NCI-H510A treated with DMSO at 0.1 percent for 48 hours (cell line): ENCODE results near the gene TIGD2.

Source experiments
- DNase-seq: peaks from one replicate; lab custom pipeline; 2025; lab: John Stamatoyannopoulos, UW

The TIGD2 gene

DNA sequence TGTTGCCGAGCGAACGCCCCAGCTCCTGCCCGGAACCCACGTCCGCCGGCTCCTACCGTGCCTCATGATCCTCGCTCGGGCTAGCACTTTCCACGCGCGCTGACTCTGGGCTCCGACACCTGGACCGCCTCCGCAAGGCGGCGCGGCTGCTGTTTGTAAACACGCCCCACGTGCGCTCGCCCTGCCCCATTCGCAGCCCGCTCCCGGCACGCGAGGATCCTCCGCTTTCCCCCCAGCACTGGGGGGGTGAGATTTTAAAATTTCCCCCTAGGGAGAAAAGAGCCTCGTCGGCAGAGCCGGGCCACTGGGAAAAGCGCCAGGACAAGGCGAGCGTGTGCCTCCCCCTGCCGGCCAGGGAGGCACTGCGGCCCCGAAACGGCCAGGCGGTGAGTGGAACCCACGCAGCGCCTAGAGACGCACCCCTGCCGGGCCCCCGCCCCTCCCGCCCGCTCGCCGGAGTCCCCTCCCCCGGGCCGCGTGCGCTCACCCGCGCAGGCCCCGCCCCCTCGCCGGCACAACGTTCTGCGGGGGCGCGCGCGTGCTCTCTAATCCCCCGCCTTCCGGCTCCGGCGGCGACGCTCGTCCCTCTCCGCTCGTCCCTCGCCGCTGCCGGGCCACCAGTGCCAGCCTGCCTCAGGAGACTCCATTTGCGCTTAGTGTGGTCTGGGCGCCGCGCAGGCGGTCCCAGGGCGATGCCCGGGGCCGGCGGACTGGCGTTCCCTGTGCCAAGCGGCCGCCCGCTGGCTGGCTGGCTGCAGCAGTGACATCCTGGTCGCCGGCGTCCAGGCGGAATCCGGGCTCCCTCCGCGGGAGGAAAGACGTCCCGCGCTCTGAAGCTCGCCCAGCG, at the start of gene TIGD2:
Gene TIGD2, plus strand, starts transcription at position 548 of the 847 bp plus-strand sequence. CDS start 1,442 bp downstream, outside the sequence.
- DNase-seq = peak; percentile 80

GRCh38 chr4:89064848-89065247, 46.5 kb upstream of the TIGD2 start:
- DNase-seq = no peak

- no peak for DNase-seq
These were observed 43.9 kb upstream of the TIGD2 start for GRCh38 chr4:89067417-89067816.

- no peak for DNase-seq
These were observed 41.9 kb upstream of the TIGD2 start for GRCh38 chr4:89069481-89069880.

GRCh38 chr4:89070041-89070440, 41.3 kb upstream of the TIGD2 start:
- DNase-seq = no peak

DNA sequence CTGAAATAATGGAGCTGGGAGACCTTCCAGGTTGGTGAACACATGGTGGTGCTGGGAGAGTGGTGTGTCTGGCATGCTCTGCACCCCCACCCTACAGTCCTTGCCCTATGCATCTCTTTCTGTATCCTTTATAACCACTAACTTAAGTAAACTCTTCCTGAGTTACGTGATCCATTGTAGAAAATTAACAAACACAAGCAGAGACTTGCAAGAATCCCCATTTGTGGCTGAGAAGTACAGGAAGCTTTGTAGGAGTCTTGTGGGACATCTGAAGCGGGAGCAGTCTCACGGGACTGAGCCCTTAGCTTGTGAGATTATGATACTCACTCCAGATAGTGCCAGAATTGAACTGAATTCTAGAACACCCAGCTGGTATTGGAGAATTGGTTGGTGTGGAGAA, 40.0 kb upstream of the TIGD2 start:
- no peak for DNase-seq

DNA sequence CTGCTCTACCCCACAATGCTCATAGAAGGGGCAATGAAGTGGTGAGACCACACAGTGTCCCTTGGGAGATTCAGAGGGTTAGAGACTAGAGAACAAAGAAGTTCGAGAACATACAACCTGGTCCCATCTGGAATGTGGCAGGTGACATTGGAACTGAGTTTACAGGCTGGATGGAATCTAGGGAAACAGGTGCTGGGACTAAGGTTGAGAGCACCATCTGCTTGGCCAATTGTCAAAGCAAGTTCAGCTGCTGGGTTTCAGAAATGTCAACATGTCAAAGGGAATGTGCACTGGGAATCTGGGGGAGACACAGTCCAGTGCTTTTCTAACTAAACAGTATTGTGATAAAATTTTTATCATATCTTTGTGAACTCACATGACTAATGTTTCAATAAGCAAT, 38.4 kb upstream of the TIGD2 start:
- peak; percentile 36 for DNase-seq

GRCh38 chr4:89077761-89078160, 33.6 kb upstream of the TIGD2 start:
- DNase-seq = no peak

DNA sequence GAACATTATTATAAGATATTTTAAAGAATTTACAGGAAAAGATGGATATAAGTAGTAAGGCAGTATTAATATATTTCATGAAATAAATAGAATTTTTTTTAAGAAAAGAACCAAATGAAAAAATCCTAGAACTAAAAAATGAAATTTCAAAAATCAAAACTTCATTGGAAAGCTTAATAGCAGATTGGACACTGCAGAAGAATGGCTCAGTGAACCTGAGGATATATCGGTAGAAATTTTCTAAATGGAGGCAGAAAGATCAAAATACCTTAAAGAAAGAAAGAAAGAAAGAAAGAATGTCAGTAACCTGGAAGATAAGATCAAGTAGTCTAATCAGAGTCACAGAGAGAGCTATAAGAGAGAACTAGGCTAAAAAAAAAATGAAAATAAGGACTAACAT, 33.0 kb upstream of the TIGD2 start:
- no peak for DNase-seq

DNA sequence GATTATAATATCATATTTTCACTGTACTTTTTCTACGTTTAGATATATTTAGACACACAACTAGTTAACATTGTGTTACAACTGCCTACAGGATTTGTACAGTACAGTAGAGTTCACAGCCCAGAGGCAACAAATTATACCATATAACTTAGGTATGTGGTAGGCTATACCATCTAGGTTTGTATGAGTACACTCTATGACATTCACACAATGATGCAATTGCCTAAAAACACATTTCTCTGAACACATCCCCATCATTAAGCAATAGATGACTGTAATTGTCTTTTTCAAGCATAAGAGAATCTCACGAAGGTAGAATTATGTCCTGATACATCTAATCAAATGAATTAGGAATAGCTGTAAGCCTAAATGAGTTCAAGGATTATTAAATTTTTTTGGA, 12.3 kb upstream of the TIGD2 start:
- no peak for DNase-seq

DNA sequence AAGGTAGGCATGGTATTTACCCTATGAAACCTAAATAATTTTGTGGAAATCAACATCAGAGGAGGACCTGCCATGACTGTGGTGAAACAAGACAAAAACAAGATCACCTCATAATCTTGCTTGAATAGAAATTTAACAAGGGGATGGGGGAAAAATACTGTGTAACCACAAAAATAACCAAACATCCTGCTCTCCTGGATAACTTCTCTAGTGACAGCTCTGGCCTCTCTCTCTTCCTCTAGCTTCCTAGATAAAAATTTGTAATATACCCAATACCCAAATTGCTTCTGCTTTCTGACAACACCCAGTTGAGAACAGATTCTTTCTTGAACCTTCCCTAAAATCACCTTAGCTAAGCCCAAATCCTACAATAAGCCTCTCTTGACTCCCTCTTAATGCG, 11.9 kb upstream of the TIGD2 start:
- DNase-seq = no peak

GRCh38 chr4:89100853-89101252, 10.5 kb upstream of the TIGD2 start:
- DNase-seq = no peak

DNA sequence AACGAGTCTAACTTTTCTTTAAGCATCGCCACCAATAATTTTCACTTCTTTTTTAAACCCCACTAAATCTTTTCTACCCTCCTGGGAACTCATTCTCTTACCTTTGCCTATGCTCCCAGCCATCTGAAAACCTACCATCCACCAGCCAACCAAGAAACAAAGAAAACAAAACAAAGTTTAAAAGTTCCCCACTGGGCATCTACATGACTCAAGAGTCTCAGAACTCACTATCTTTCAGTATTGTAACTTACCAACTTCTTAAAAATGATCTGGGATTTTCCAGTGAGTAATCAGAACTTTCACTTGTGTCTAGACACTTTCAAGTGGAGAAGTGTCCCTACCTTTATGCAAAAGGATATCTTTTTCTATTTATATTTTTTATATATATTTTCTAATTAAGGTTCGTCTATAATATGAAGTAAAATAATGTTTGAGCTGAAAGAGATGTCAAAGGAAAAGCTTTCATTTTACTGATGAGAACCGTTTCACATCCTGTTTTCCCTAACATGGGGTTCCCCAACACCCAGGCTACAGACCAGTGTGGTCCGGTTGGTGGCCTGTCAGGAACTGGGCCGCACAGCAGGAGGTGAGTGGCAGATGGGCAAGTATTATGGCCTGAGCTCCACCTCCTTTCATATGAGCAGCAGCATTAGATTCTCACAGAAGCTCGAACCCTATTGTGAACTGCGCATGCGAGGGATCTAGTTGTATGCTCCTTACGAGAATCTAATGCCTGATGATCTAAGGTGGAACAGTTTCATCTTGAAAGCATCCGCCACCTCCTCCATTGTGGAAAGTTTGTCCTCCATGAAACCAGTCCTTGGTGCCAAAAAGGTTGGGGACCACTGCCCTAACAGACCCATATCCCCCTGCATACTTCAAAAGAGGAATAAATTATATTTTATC, 9.8 kb upstream of the TIGD2 start:
- no peak for DNase-seq

DNA sequence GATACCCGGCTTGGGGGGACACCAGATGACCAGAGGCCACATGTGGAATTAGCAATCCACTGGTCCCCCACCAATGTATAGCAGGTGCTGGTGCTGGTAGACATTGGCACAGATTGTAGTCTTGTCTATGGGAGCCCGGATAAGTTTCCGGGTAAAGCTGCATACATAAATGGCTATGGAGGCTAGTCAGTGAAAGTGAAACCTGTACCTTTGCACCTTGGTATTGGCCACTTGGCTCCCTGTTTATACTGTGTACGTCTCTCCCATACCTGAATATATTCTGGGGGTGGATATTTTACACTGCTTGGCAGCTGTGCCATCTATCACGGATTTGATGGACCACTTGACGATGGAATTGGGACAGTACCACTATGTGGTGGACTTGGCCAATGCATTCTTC, 5.6 kb upstream of the TIGD2 start:
- DNase-seq = no peak

DNA sequence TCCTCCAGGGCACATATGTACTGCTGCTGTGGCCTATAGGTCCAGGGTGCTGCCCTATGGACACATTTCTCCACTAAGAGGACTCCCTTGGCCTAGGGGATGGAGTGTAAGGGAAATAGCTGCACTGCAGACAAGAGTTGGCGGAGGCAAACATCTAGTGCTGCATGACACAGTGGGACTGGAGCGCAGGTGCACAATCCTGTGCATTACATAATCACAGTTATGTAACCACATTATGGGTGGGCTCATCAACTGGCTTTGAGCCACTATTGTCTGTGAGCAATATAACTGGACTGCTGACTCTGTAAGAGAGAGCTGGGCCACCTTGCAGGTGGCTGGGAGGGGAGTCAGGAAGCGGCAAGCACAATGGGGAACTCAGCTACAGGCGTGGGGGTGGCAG, 3.2 kb upstream of the TIGD2 start:
- no peak for DNase-seq

- DNase-seq = no peak
These were observed 1.3 kb upstream of the TIGD2 start for GRCh38 chr4:89109841-89110540.

DNA sequence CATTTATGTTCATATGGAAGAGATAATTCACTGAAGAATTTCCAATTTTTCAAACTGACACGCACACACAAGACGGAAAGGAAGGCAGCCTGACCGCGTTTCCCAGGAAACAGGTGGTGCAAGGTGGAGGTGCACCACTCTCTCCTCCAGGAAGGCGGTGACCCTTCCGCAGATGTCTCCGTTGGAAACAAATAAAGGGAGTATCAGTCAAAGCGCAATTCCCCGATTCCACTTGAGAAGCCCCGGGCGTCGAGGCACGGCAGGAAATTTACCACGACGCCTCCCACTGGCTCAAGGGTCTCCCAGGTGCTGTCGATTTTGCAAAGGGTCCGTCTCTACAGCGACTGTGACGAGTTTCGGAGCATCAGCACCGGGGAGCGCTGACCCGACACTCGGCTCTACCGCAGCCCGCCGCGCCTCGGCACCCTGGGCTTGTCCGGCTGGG, 770 bp upstream of the TIGD2 start:
- DNase-seq = peak; percentile 29

GRCh38 chr4:89111833-89112563, 665 bp downstream of the TIGD2 start:
- DNase-seq = peak; percentile 64

DNA sequence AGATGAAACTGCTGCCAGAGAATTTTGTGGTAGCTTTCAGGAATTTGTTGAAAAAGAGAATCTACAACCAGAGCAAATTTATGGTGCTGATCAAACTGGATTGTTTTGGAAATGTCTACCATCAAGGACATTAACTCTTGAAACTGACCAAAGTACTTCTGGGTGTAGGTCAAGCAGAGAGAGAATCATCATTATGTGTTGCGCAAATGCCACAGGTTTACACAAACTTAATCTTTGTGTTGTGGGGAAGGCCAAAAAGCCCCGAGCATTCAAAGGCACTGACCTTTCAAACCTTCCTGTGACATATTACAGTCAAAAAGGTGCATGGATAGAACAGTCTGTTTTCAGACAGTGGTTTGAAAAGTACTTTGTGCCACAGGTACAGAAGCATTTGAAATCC, 2.1 kb downstream of the TIGD2 start:
- DNase-seq = no peak

DNA sequence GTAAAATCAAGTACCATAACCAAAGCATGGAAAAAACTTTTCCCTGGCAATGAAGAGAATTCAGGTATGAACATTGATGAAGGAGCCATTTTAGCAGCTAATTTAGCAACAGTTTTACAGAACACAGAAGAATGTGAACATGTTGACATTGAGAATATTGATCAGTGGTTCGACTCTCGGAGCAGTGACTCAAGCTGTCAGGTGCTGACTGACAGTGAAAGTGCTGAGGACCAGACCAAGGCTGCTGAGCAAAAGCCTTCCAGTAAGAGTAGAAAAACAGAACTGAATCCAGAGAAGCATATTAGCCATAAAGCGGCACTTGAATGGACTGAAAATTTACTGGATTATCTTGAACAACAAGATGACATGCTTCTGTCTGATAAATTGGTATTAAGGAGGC, 2.8 kb downstream of the TIGD2 start:
- no peak for DNase-seq

GRCh38 chr4:89117115-89117514, 5.8 kb downstream of the TIGD2 start:
- no peak for DNase-seq

GRCh38 chr4:89119166-89119565, 7.8 kb downstream of the TIGD2 start:
- DNase-seq = no peak
